ENCODE data around the gene REPS2. TPM values are rescaled to one million over a fixed set of nuclear protein-coding genes. Genes with fewer than 3 reads are reported as not detected.

The REPS2 gene
- total and polyA plus RNA-seq, 9 of the 15 experiments (the other 6 are each of a cell fraction or from before 2014, with no cell fraction given) = 0.01 to 0.07 (median 0.01) TPM; not detected in 3

- Histone ChIP-seq H2AFZ (ENCODE audit: low read depth, low read length) (no peak overlapping the region), H3K4me1 (replicated peaks in 1 of 2; ENCODE audit: control insufficient read depth in 2 of 2, insufficient read depth in 2 of 2, low read length in 2 of 2) (no peaks in the 10 kb centered on the region), H3K27ac (ENCODE audit: extremely low read depth, low read depth, low read length) (no peak overlapping the region), H3K9me1 (ENCODE audit: control insufficient read depth, insufficient read depth, low read length) (no peaks in the 10 kb centered on the region), H3K36me3 (ENCODE audit: control insufficient read depth, insufficient read depth, low read length) (no peaks in the 10 kb centered on the region), H3K4me2 (ENCODE audit: insufficient read depth, low read length) (no peak overlapping the region), H4K20me1 (replicated peaks; ENCODE audit: control insufficient read depth, insufficient read depth, low read length) (no peaks in the 10 kb centered on the region), H3K27me3 (ENCODE audit: control insufficient read depth in 2 of 2, insufficient read depth in 2 of 2, low read length in 2 of 2) (no peaks in the 10 kb centered on the region), H3K9me3 (replicated peaks; ENCODE audit: control insufficient read depth, insufficient read depth, low read depth, low read length) (no peaks in the 10 kb centered on the region), H3K9ac (ENCODE audit: insufficient read depth in 1 of 2, low read depth in 2 of 2, low read length in 2 of 2) (no peak overlapping the region), H3K79me2 (ENCODE audit: control insufficient read depth, insufficient read depth, low read length) (no peaks in the 10 kb centered on the region), H3K4me3 (no peak overlapping the region)
- no peak for ATAC-seq
- no peak for FAIRE-seq
- BruUV-seq (replicated peaks) = no TSS peak
- intact Hi-C loops (cut with micrococcal nuclease) = no loop called here
- DNase-seq (ENCODE audit: extremely low read depth in 1 of 4, low spot score in 3 of 4) = no peak
- WGBS (ENCODE audit: insufficient coverage, low coverage, missing lambda C conversion rate) = 0% methylated on average over 2 of the region's 2 CpGs
- ChIA-PET POLR2A (no interaction called here), CTCF (ENCODE audit: low intra/inter-chr PET ratio) (no interaction called here)
- TF ChIP-seq MBD2 (IDR thresholded peaks at IDR 0.05; ENCODE audit: borderline replicate concordance, low read depth) = no peak
- TF ChIP-seq, protein P1, sequence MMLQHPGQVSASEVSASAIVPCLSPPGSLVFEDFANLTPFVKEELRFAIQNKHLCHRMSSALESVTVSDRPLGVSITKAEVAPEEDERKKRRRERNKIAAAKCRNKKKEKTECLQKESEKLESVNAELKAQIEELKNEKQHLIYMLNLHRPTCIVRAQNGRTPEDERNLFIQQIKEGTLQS (IDR thresholded peaks at IDR 0.05) = peak; percentile 31
- TF ChIP-seq, protein P1 (CRISPR knock-in tag; conservative IDR thresholded peaks at IDR 0.05) = no peak
- in situ Hi-C loops (cut with MboI) = no loop called here
Observed at GRCh38 chrX:17183566-17183965, 237.1 kb downstream of the REPS2 start.

- no peak overlapping the region for H3K9ac ChIP-seq (ENCODE audit: insufficient read depth in 1 of 2, low read depth in 2 of 2, low read length in 2 of 2)
- in situ Hi-C loops (cut with MboI) (no loop called here), intact Hi-C loops (cut with micrococcal nuclease) (no loop called here)
- H3K4me1 ChIP-seq (replicated peaks in 1 of 2; ENCODE audit: control insufficient read depth in 2 of 2, insufficient read depth in 2 of 2, low read length in 2 of 2) = no peaks in the 10 kb centered on the region
- H3K27ac ChIP-seq (ENCODE audit: extremely low read depth, low read depth, low read length) = no peak overlapping the region
- ChIA-PET POLR2A (no interaction called here), CTCF (ENCODE audit: low intra/inter-chr PET ratio) (no interaction called here)
- no peak for DNase-seq (ENCODE audit: extremely low read depth in 1 of 4, low spot score in 3 of 4)
- H2AFZ ChIP-seq (ENCODE audit: low read depth, low read length) = no peak overlapping the region
- ATAC-seq = no peak
- H3K9me1 ChIP-seq (ENCODE audit: control insufficient read depth, insufficient read depth, low read length) = no peaks in the 10 kb centered on the region
- WGBS (ENCODE audit: insufficient coverage, low coverage, missing lambda C conversion rate) = 3% methylated on average over 5 of the region's 5 CpGs
- no peak overlapping the region for H3K4me3 ChIP-seq
- no peaks in the 10 kb centered on the region for H3K9me3 ChIP-seq (replicated peaks; ENCODE audit: control insufficient read depth, insufficient read depth, low read depth, low read length)
- H4K20me1 ChIP-seq (replicated peaks; ENCODE audit: control insufficient read depth, insufficient read depth, low read length) = no peaks in the 10 kb centered on the region
- no peak for FAIRE-seq
- H3K36me3 ChIP-seq (ENCODE audit: control insufficient read depth, insufficient read depth, low read length) = no peaks in the 10 kb centered on the region
- no peak overlapping the region for H3K4me2 ChIP-seq (ENCODE audit: insufficient read depth, low read length)
- H3K79me2 ChIP-seq (ENCODE audit: control insufficient read depth, insufficient read depth, low read length) = no peaks in the 10 kb centered on the region
- H3K27me3 ChIP-seq (ENCODE audit: control insufficient read depth in 2 of 2, insufficient read depth in 2 of 2, low read length in 2 of 2) = no peaks in the 10 kb centered on the region
- BruUV-seq (replicated peaks) = no TSS peak
- no peak for TF ChIP-seq ZNF76 (CRISPR knock-in tag; IDR thresholded peaks at IDR 0.05; ENCODE audit: borderline replicate concordance)
- TF ChIP-seq, protein P2, sequence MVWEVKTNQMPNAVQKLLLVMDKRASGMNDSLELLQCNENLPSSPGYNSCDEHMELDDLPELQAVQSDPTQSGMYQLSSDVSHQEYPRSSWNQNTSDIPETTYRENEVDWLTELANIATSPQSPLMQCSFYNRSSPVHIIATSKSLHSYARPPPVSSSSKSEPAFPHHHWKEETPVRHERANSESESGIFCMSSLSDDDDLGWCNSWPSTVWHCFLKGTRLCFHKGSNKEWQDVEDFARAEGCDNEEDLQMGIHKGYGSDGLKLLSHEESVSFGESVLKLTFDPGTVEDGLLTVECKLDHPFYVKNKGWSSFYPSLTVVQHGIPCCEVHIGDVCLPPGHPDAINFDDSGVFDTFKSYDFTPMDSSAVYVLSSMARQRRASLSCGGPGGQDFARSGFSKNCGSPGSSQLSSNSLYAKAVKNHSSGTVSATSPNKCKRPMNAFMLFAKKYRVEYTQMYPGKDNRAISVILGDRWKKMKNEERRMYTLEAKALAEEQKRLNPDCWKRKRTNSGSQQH (CRISPR knock-in tag; IDR thresholded peaks at IDR 0.05) = no peak
- TF ChIP-seq TRIM24 (IDR thresholded peaks at IDR 0.05) = no peak
- TF ChIP-seq, protein P3, sequence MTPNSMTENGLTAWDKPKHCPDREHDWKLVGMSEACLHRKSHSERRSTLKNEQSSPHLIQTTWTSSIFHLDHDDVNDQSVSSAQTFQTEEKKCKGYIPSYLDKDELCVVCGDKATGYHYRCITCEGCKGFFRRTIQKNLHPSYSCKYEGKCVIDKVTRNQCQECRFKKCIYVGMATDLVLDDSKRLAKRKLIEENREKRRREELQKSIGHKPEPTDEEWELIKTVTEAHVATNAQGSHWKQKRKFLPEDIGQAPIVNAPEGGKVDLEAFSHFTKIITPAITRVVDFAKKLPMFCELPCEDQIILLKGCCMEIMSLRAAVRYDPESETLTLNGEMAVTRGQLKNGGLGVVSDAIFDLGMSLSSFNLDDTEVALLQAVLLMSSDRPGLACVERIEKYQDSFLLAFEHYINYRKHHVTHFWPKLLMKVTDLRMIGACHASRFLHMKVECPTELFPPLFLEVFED (CRISPR knock-in tag; conservative IDR thresholded peaks at IDR 0.05) = no peak
- no peak for TF ChIP-seq MITF (IDR thresholded peaks at IDR 0.05)
- TF ChIP-seq TSC22D4 (tag; IDR thresholded peaks at IDR 0.05) = no peak
- no peak for TF ChIP-seq STAT5B (CRISPR knock-in tag; IDR thresholded peaks at IDR 0.05)
- TF ChIP-seq SMARCA5 (IDR thresholded peaks at IDR 0.05) = no peak
- TF ChIP-seq, protein P4, sequence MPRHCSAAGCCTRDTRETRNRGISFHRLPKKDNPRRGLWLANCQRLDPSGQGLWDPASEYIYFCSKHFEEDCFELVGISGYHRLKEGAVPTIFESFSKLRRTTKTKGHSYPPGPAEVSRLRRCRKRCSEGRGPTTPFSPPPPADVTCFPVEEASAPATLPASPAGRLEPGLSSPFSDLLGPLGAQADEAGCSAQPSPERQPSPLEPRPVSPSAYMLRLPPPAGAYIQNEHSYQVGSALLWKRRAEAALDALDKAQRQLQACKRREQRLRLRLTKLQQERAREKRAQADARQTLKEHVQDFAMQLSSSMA (CRISPR knock-in tag; IDR thresholded peaks at IDR 0.05) = no peak
Observed at GRCh38 chrX:17185431-17185830, 239.0 kb downstream of the REPS2 start.
